ENCODE data around the gene KBTBD13.
"Not testable (repeated sequence)": the region's sequence is repeated elsewhere in the genome, so short reads cannot be mapped to it uniquely, and the experiment has no call there.

The KBTBD13 gene

DNA sequence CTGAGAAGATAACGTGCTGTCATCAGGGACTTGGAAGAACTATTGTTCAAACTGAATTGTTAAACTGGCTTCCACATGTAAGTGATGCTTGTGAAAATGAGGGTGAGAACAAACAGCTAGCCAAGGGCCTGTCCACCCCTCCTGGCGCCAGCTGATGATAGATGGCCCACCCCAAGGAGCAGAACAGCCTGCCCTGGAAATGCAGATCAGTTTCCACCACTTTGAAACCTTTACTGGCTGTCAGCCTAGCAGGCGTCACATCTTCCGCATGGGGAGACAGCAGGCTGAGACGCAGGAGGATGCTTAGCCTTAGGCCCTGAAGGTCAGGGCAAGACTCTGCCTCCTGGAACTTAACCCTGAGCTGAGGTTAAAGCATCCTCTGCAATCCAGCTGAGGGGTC is 37.7 kb upstream of the KBTBD13 start:
- Histone ChIP-seq H3K27me3 (ENCODE audit: insufficient read depth, low read length) (no peaks in the 10 kb centered on the region), H3K9ac (ENCODE audit: low read depth, low read length) (no peak overlapping the region), H3K27ac (ENCODE audit: low read length) (no peak overlapping the region), H3K4me3 (ENCODE audit: low read length) (no peak overlapping the region), H3K9me3 (ENCODE audit: insufficient read depth, low read depth, low read length) (no peaks in the 10 kb centered on the region), H3K36me3 (ENCODE audit: insufficient read depth, low read depth, low read length) (no peaks in the 10 kb centered on the region), H3K4me1 (ENCODE audit: insufficient read depth, low read length) (no peaks in the 10 kb centered on the region)

DNA sequence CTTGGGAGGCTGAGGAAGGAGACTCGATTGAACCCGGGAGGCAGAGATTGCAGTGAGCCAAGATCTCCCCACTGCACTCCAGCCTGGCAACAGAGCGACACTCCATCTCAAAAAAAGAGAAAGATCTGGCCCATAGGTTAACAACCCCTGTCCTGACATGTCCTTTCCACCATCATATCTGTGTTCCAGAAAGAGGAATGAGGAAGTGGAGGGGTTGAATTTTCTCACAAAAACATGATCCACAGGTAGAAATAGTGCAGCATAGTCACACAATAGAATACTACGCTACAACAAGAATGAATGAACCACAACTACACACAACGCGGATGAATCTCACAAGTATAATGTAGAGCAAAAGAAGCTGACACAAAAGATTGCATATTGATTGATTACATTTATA is 36.1 kb upstream of the KBTBD13 start:
- H3K36me3 ChIP-seq (ENCODE audit: insufficient read depth, low read depth, low read length), result no peaks in the 10 kb centered on the region
- H3K9ac ChIP-seq (ENCODE audit: low read depth, low read length), result no peak overlapping the region
- no peak overlapping the region for H3K27ac ChIP-seq (ENCODE audit: low read length)
- no peaks in the 10 kb centered on the region for H3K9me3 ChIP-seq (ENCODE audit: insufficient read depth, low read depth, low read length)
- no peaks in the 10 kb centered on the region for H3K4me1 ChIP-seq (ENCODE audit: insufficient read depth, low read length)
- H3K27me3 ChIP-seq (ENCODE audit: insufficient read depth, low read length), result no peaks in the 10 kb centered on the region
- no peak overlapping the region for H3K4me3 ChIP-seq (ENCODE audit: low read length)

DNA sequence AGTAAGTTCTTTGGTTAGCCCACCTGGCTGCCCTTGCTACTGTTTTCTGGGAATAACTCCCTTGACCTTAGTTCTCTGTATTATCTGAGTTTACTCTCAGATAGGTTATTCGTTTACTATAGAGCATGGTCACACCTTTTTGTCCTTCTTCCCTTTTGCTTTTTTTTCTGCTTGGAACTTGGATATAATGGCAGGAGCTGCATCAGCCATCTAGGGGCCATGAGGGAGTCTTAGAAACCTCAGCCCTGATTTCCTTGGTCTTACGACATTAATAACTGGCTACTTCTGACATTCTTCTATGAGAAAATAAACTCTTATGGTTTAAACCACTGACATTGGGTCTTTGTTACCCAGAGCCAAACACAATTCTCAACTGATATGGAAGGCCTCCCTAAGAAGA is 34.8 kb upstream of the KBTBD13 start:
- no peaks in the 10 kb centered on the region for H3K36me3 ChIP-seq (ENCODE audit: insufficient read depth, low read depth, low read length)
- H3K4me1 ChIP-seq (ENCODE audit: insufficient read depth, low read length), result no peaks in the 10 kb centered on the region
- no peak overlapping the region for H3K9ac ChIP-seq (ENCODE audit: low read depth, low read length)
- no peak overlapping the region for H3K27ac ChIP-seq (ENCODE audit: low read length)
- no peaks in the 10 kb centered on the region for H3K9me3 ChIP-seq (ENCODE audit: insufficient read depth, low read depth, low read length)
- H3K4me3 ChIP-seq (ENCODE audit: low read length), result no peak overlapping the region
- no peaks in the 10 kb centered on the region for H3K27me3 ChIP-seq (ENCODE audit: insufficient read depth, low read length)

DNA sequence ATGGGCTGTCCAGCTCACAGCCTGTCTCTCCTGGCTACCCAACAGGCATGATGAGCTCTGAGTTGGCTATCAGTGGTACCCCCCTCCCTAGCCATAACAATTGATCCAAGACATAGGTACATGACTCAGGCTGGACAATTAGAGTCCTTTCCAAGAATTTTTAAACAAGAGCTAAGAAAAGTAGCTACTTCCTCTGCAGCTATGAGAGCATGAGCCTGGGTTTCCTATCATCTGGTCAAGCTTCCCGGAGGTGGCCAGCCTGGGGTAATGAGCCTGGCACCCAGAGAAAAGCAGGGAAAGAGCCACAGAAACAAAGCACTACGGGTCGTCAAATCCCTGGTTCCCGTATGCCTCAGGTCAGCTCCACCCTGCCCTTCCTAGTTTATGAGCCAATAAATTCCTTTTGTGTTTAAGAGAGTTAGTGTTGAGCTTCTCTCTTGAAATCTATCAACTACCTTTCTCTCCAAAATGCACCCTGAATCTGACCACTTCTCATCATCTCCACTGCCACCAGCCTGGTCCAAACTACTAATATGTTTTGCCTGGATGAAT is 33.7 kb upstream of the KBTBD13 start:
- Histone ChIP-seq H3K36me3 (ENCODE audit: insufficient read depth, low read depth, low read length) (no peaks in the 10 kb centered on the region), H3K4me3 (ENCODE audit: low read length) (no peak overlapping the region), H3K9ac (ENCODE audit: low read depth, low read length) (no peak overlapping the region), H3K27ac (ENCODE audit: low read length) (no peak overlapping the region), H3K9me3 (ENCODE audit: insufficient read depth, low read depth, low read length) (no peaks in the 10 kb centered on the region), H3K27me3 (ENCODE audit: insufficient read depth, low read length) (no peaks in the 10 kb centered on the region), H3K4me1 (ENCODE audit: insufficient read depth, low read length) (no peaks in the 10 kb centered on the region)

DNA sequence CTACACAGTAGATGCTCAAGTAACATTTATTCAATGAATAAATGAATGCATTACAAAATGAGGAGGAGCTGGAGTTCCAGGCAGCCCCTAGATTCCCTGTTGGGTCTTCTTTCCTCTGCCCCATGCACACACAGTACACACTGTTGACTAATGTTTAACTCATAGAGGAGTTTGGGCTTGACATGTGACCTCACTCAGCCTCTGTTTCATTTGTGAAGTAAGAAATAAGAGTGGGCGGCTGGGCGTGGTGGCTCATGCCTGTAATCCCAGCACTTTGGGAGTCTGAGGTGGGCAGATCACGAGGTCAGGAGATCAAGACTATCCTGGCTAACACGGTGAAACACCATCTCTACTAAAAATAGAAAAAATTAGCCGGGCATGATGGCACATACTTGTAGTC is 32.3 kb upstream of the KBTBD13 start:
- not testable (repeated sequence) for H3K36me3 ChIP-seq (ENCODE audit: insufficient read depth, low read depth, low read length); H3K4me1 ChIP-seq (ENCODE audit: insufficient read depth, low read length); H3K27me3 ChIP-seq (ENCODE audit: insufficient read depth, low read length); H3K9ac ChIP-seq (ENCODE audit: low read depth, low read length); H3K4me3 ChIP-seq (ENCODE audit: low read length); H3K9me3 ChIP-seq (ENCODE audit: insufficient read depth, low read depth, low read length); H3K27ac ChIP-seq (ENCODE audit: low read length)

DNA sequence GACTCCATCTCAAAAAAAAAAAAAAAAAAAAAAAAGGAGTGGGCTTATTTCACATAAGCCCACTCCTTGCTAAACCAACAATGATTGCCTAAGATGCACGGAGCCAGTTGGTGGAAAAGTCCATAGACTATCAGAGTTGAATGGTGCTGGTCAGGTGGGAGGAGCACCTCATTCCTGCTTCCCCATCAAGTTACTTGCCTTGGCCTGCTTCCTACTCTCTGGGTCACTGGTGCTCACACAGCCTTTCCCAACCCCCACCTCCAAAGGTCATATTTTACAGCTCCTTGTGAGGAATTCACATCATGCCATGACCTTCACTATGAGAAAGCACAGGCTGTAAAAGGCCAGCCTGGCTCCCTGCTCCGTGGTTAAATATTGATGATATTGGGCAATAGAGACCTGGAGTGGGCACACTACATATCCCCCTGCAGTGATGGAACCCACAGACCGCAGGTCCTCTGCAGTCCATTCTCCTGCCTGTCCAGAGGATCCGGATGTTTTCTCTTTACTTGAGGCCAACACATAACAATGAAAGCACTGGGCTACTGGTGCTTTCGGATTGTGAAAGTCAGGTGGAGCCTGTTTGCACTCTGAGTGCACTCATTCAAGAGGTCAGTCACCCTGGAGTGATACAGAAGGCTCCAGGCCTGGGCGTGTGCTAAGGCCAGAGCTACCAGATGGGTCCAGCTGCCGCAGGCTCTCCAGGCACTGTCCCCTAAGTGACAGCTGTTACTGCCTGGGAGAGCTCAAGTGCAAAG is 31.6 kb upstream of the KBTBD13 start, which contains the start of gene SLC51B:
TSS of gene SLC51B (plus strand) at position 664 of the 758 bp plus-strand sequence. CDS start 4,618 bp downstream, outside the sequence.
- no peaks in the 10 kb centered on the region for H3K27me3 ChIP-seq (ENCODE audit: insufficient read depth, low read length)
- H3K4me3 ChIP-seq (ENCODE audit: low read length), result no peak within 1 kb of the TSS
- H3K27ac ChIP-seq (ENCODE audit: low read length), result no peak within 1 kb of the TSS
- no peaks in the 10 kb centered on the region for H3K36me3 ChIP-seq (ENCODE audit: insufficient read depth, low read depth, low read length)
- no peak within 1 kb of the TSS for H3K9ac ChIP-seq (ENCODE audit: low read depth, low read length)
- no peaks in the 10 kb centered on the region for H3K9me3 ChIP-seq (ENCODE audit: insufficient read depth, low read depth, low read length)
- H3K4me1 ChIP-seq (ENCODE audit: insufficient read depth, low read length), result no peaks in the 10 kb centered on the region

DNA sequence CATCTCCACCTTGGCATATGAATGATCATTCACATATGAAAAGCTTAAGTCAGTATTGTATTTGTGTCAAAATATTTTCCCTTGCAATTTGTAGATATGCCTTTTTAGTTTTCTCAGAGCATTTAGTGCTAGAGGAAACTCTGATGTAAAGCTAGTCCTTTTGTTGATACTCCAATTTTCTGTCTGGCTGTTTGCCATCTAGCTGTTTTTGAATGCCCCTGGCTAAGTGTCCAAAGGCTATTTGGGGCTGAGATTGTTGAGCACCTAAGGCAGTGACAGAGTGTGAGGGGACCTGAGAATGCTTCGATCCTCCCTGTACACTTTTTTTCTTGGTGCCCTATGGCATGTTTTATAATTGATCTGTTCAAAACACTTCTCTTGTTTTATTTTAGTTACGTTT is 28.3 kb upstream of the KBTBD13 start:
- Histone ChIP-seq H3K4me1 (ENCODE audit: insufficient read depth, low read length) (no peaks in the 10 kb centered on the region), H3K27ac (ENCODE audit: low read length) (no peak overlapping the region), H3K27me3 (ENCODE audit: insufficient read depth, low read length) (no peaks in the 10 kb centered on the region), H3K9me3 (ENCODE audit: insufficient read depth, low read depth, low read length) (no peaks in the 10 kb centered on the region), H3K4me3 (ENCODE audit: low read length) (no peak overlapping the region), H3K9ac (ENCODE audit: low read depth, low read length) (no peak overlapping the region), H3K36me3 (ENCODE audit: insufficient read depth, low read depth, low read length) (no peaks in the 10 kb centered on the region)

DNA sequence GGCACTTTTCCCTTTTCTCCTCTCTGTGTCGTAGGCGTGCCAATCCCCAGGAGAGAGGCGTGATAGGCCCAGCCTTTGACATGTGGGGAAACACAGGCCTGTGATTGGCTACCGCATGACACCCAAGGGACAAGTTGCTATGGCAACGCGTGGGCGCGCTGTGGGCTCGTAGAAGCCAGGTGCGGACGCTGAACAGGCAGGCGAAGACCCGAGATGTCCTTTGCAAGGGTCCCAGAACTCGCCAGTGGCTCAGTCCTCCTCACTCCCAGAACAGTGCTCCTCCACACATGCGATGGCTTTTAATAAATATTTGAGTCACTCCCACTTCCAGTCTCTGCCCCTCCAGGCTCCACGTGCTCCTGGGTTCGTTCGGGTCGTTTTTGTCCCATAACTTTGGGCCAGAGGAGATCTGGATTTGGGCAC is 27.1 kb upstream of the KBTBD13 start:
- no peak overlapping the region for H3K27ac ChIP-seq (ENCODE audit: low read length)
- no peaks in the 10 kb centered on the region for H3K9me3 ChIP-seq (ENCODE audit: insufficient read depth, low read depth, low read length)
- H3K36me3 ChIP-seq (ENCODE audit: insufficient read depth, low read depth, low read length), result no peaks in the 10 kb centered on the region
- H3K4me1 ChIP-seq (ENCODE audit: insufficient read depth, low read length), result no peaks in the 10 kb centered on the region
- H3K4me3 ChIP-seq (ENCODE audit: low read length), result peak overlapping the region; percentile 60
- no peak overlapping the region for H3K9ac ChIP-seq (ENCODE audit: low read depth, low read length)
- H3K27me3 ChIP-seq (ENCODE audit: insufficient read depth, low read length), result no peaks in the 10 kb centered on the region

DNA sequence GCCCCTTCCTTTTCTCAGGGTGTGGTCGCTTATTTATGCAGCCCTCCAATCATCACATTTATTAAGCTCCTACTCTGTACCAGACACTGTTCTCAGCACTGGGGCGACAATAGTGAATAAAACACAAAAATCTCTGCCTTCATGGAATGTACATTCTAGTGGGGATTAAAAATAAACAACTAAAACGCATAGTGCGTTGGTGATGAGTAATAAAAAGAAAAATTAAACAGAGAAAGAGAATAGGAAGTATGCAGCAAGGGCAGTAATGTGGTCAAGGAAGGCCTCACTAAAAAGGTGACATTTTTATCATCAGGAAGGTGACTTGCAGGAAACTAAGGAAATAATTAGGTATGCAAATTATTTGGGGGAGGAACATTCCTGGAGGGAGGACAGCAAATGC is 26.3 kb upstream of the KBTBD13 start:
- Histone ChIP-seq H3K27me3 (ENCODE audit: insufficient read depth, low read length) (no peaks in the 10 kb centered on the region), H3K9ac (ENCODE audit: low read depth, low read length) (no peak overlapping the region), H3K27ac (ENCODE audit: low read length) (no peak overlapping the region), H3K4me1 (ENCODE audit: insufficient read depth, low read length) (no peaks in the 10 kb centered on the region), H3K9me3 (ENCODE audit: insufficient read depth, low read depth, low read length) (no peaks in the 10 kb centered on the region), H3K4me3 (ENCODE audit: low read length) (no peak overlapping the region), H3K36me3 (ENCODE audit: insufficient read depth, low read depth, low read length) (no peaks in the 10 kb centered on the region)

DNA sequence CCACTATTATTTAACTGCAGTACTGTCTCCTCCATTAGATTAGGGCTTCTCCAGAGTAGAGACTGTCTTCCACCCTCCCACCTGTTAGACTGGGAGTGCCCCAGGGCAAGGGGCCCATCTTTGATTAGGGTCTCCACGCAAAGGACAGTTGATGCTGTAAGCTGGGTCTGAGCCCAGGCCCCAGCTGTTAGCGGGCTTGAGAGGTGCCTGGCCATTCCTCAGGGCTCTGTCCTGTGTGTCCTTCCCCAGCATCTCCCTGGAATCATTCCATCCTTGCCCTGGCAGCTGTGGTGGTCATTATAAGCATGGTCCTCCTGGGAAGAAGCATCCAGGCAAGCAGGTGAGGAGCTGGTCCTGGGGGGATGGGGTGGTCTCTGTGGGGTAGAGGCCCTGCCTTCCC is 25.3 kb upstream of the KBTBD13 start:
- no peak overlapping the region for H3K4me3 ChIP-seq (ENCODE audit: low read length)
- no peak overlapping the region for H3K9ac ChIP-seq (ENCODE audit: low read depth, low read length)
- no peaks in the 10 kb centered on the region for H3K4me1 ChIP-seq (ENCODE audit: insufficient read depth, low read length)
- no peaks in the 10 kb centered on the region for H3K36me3 ChIP-seq (ENCODE audit: insufficient read depth, low read depth, low read length)
- H3K27ac ChIP-seq (ENCODE audit: low read length), result no peak overlapping the region
- no peaks in the 10 kb centered on the region for H3K27me3 ChIP-seq (ENCODE audit: insufficient read depth, low read length)
- H3K9me3 ChIP-seq (ENCODE audit: insufficient read depth, low read depth, low read length), result no peaks in the 10 kb centered on the region

DNA sequence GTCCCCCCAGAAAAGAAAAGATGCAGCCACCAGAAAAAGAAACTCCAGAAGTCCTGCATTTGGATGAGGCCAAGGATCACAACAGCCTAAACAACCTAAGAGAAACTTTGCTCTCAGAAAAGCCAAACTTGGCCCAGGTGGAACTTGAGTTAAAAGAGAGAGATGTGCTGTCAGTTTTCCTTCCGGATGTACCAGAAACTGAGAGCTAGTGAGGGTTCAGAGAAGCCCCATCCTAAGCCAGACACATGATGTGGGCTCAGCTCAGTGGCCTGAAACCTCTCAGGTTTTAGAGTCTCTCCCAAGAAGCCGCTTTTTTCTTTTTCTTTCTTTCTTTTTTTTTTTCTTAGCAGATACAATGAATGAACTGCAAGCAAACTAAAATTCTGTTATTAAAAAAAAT is 23.6 kb upstream of the KBTBD13 start:
- H3K9me3 ChIP-seq (ENCODE audit: insufficient read depth, low read depth, low read length), result no peaks in the 10 kb centered on the region
- H3K27me3 ChIP-seq (ENCODE audit: insufficient read depth, low read length), result no peaks in the 10 kb centered on the region
- no peak overlapping the region for H3K27ac ChIP-seq (ENCODE audit: low read length)
- no peaks in the 10 kb centered on the region for H3K36me3 ChIP-seq (ENCODE audit: insufficient read depth, low read depth, low read length)
- H3K4me3 ChIP-seq (ENCODE audit: low read length), result no peak overlapping the region
- no peaks in the 10 kb centered on the region for H3K4me1 ChIP-seq (ENCODE audit: insufficient read depth, low read length)
- H3K9ac ChIP-seq (ENCODE audit: low read depth, low read length), result no peak overlapping the region

DNA sequence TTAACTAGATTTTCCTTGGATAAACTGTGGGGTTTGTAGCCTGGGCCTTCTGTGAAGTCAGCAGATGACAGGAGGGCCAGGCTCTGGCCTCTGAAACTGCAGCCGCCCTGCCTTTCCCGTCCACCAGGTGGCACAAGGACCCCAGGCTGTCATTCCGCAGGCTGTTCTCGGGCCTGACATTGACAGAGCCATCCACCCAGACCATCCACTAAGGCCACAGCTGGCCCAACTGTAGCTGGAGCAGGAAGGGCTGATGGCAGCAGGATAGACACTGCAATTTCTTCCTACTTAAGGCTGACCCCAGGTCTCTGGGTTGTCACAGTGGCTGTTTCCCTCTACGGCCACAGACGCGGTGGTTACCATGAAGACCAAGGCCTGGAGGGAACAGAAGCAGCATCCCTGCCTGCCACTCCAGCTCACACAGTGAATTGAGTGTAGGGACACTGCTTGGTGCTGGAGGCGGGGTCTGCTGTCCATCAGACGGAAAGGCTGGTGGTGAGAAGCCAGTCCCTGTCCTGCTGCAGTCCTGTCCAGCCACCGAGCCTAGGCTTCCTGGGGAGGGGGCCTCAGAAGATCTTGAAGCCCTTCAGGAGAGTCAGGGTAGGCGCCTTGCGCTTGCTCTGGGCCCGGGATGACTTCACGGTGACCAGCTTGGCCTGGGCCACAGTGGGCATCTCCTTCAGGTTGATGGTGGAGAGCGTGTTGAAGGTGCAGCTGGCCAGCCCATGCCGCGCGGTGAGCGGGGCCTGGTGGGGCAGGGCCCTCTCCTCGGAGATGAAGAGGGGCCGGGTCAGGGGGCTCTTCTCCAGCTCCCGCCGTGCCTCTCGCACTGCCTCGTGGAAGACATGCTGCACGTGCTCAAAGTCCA is 22.0 kb upstream of the KBTBD13 start:
- no peak overlapping the region for H3K9ac ChIP-seq (ENCODE audit: low read depth, low read length)
- H3K9me3 ChIP-seq (ENCODE audit: insufficient read depth, low read depth, low read length), result no peaks in the 10 kb centered on the region
- no peak overlapping the region for H3K4me3 ChIP-seq (ENCODE audit: low read length)
- H3K4me1 ChIP-seq (ENCODE audit: insufficient read depth, low read length), result no peaks in the 10 kb centered on the region
- H3K27ac ChIP-seq (ENCODE audit: low read length), result no peak overlapping the region
- H3K27me3 ChIP-seq (ENCODE audit: insufficient read depth, low read length), result no peaks in the 10 kb centered on the region
- no peaks in the 10 kb centered on the region for H3K36me3 ChIP-seq (ENCODE audit: insufficient read depth, low read depth, low read length)
